DND-41 (cell line): ENCODE data around the gene LRRC31.

Experiments
- CTCF ChIP-seq: IDR thresholded peaks from 2 replicates; pipeline ENCODE4 v1.5.1; 2012; ENCODE audit warnings: borderline replicate concordance, low read length, moderate library complexity, mild to moderate bottlenecking; ENCODE audit not compliant: poor library complexity, severe bottlenecking; ENCODE audit errors: extremely low read depth
- EZH2 ChIP-seq: IDR thresholded peaks from 3 replicates; pipeline ENCODE4 v1.6.1; 2012; ENCODE audit warnings: borderline replicate concordance, low read depth, mild to moderate bottlenecking, moderate library complexity, low read length, inconsistent platforms; ENCODE audit not compliant: severe bottlenecking

DNA sequence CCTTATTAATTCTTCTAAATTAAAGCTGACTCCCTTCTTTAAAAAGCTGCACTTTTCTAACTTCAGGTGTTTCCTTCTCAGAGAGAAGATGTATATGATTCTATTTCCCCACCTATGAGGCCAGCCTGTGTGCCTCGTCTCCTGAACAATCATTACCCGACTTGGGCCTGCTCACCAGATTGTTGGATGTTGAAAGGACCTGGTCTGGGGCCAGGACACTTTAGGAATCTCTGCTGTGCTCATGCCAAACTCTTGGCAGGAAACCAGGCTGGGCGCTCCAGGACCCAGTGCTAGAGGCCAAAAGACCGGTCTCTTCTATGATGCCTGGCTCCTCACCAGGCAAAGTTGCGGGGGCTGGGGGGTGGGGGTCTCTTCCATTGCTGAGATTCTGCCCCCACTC, 16.9 kb upstream of the LRRC31 start:
- TF ChIP-seq CTCF (no peak), EZH2 (no peak)
